OCI-LY1 (cell line): ENCODE measurements around the gene LRRK2.

Source experiments
- H2AFZ ChIP-seq: fragments of 200-600 bp; sonication (generic), shearing (Covaris generic); 2 replicates; pipeline ENCODE4 v1.6.0; 2014; ENCODE audit warnings: antibody characterized with exemption, mild to moderate bottlenecking, low read length
- H3F3A ChIP-seq: fragments of 200-600 bp; sonication (generic), shearing (Covaris generic); 2 replicates; pipeline ENCODE4 v1.6.0; 2014; ENCODE audit warnings: mild to moderate bottlenecking, antibody characterized with exemption, low read length, moderate library complexity; ENCODE audit not compliant: insufficient read depth
- H3K27ac ChIP-seq: fragments of 200-600 bp; sonication (generic); 2 replicates; pipeline ENCODE4 v1.5.1; 2014; ENCODE audit warnings: low read length, mixed run types, mild to moderate bottlenecking, low read depth; ENCODE audit not compliant: poor library complexity, severe bottlenecking
- H3K27me3 ChIP-seq: fragments of 200-600 bp; sonication (generic); 2 replicates; pipeline ENCODE4 v1.6.0; 2014; ENCODE audit warnings: antibody characterized with exemption, mild to moderate bottlenecking, low read length, moderate library complexity; ENCODE audit not compliant: insufficient read depth
- H3K36me3 ChIP-seq: fragments of 200-600 bp; sonication (generic); 2 replicates; pipeline ENCODE4 v1.6.1; 2014; ENCODE audit warnings: mild to moderate bottlenecking, antibody characterized with exemption, low read length, moderate library complexity, mixed read lengths; ENCODE audit not compliant: insufficient read depth
- H3K4me1 ChIP-seq: fragments of 200-600 bp; sonication (generic); 2 replicates; pipeline ENCODE4 v1.5.1; 2014; ENCODE audit warnings: mild to moderate bottlenecking, low read length, moderate library complexity; ENCODE audit not compliant: insufficient read depth, severe bottlenecking
- H3K4me2 ChIP-seq: fragments of 200-600 bp; sonication (generic), shearing (Covaris generic); 2 replicates; pipeline ENCODE4 v1.6.1; 2014; ENCODE audit warnings: low read length
- H3K4me3 ChIP-seq: fragments of 200-600 bp; sonication (generic); 2 replicates; pipeline ENCODE4 v1.5.1; 2014; ENCODE audit warnings: low read length, low read depth, mild to moderate bottlenecking, mixed read lengths; ENCODE audit not compliant: poor library complexity, severe bottlenecking
- H3K79me2 ChIP-seq: fragments of 200-600 bp; shearing (Covaris generic); 2 replicates; pipeline ENCODE4 v1.6.1; 2016; ENCODE audit warnings: mixed run types, low read length, mixed read lengths; ENCODE audit not compliant: insufficient read depth
- H3K9ac ChIP-seq: fragments of 200-600 bp; sonication (generic), shearing (Covaris generic); 2 replicates; pipeline ENCODE4 v1.6.1; 2014; ENCODE audit warnings: mild to moderate bottlenecking, low read length, mixed read lengths
- H3K9me2 ChIP-seq: fragments of 200-600 bp; sonication (generic), shearing (Covaris generic); 2 replicates; pipeline ENCODE4 v1.6.1; 2014; ENCODE audit warnings: low read depth, mild to moderate bottlenecking, low read length, mixed read lengths
- H3K9me3 ChIP-seq: fragments of 200-600 bp; shearing (Covaris generic); 2 replicates; pipeline ENCODE4 v1.6.1; 2014; ENCODE audit warnings: low read length, mixed read lengths
- H4K20me1 ChIP-seq: fragments of 200-600 bp; sonication (generic), shearing (Covaris generic); 2 replicates; pipeline ENCODE4 v1.6.0; 2016; ENCODE audit warnings: mild to moderate bottlenecking, low read length; ENCODE audit not compliant: insufficient read depth
- EZH2 ChIP-seq: fragments of 200-600 bp; sonication (generic), shearing (Covaris generic); IDR thresholded peaks from 2 replicates; pipeline ENCODE4 v1.8.0; 2017; ENCODE audit warnings: borderline replicate concordance, mixed run types, mild to moderate bottlenecking, antibody characterized with exemption, low read length, moderate library complexity, mixed read lengths
- TF ChIP-seq, protein P1 (sequence below): fragments of 200-600 bp; sonication (generic), shearing (Covaris generic); IDR thresholded peaks from 2 replicates; pipeline ENCODE4 v1.5.1; 2017; ENCODE audit warnings: mild to moderate bottlenecking, antibody characterized with exemption, low read length, moderate library complexity, mixed read lengths

LRRK2 gene

GRCh38 chr12:40281791-40282364, 57.1 kb downstream of the LRRK2 start:
- Histone ChIP-seq H3K4me2 (no peak overlapping the region), H3K36me3 (no peaks in the 10 kb centered on the region), H3K27me3 (no peaks in the 10 kb centered on the region), H3K9ac (no peak overlapping the region), H3K27ac (no peak overlapping the region), H3F3A (no peaks in the 10 kb centered on the region), H3K9me3 (no peaks in the 10 kb centered on the region), H3K4me1 (no peaks in the 10 kb centered on the region), H2AFZ (no peak overlapping the region), H3K9me2 (no peaks in the 10 kb centered on the region), H4K20me1 (no peaks in the 10 kb centered on the region), H3K4me3 (no peak overlapping the region), H3K79me2 (no peaks in the 10 kb centered on the region)
- TF ChIP-seq, protein P1, sequence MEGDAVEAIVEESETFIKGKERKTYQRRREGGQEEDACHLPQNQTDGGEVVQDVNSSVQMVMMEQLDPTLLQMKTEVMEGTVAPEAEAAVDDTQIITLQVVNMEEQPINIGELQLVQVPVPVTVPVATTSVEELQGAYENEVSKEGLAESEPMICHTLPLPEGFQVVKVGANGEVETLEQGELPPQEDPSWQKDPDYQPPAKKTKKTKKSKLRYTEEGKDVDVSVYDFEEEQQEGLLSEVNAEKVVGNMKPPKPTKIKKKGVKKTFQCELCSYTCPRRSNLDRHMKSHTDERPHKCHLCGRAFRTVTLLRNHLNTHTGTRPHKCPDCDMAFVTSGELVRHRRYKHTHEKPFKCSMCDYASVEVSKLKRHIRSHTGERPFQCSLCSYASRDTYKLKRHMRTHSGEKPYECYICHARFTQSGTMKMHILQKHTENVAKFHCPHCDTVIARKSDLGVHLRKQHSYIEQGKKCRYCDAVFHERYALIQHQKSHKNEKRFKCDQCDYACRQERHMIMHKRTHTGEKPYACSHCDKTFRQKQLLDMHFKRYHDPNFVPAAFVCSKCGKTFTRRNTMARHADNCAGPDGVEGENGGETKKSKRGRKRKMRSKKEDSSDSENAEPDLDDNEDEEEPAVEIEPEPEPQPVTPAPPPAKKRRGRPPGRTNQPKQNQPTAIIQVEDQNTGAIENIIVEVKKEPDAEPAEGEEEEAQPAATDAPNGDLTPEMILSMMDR: no peak
- no peak for TF ChIP-seq EZH2

- H3K4me1 ChIP-seq: no peaks in the 10 kb centered on the region
- H3K4me3 ChIP-seq: no peak overlapping the region
- H3K9me2 ChIP-seq: no peaks in the 10 kb centered on the region
- no peak overlapping the region for H2AFZ ChIP-seq
- H3K27ac ChIP-seq: no peak overlapping the region
- H3K27me3 ChIP-seq: no peaks in the 10 kb centered on the region
- no peaks in the 10 kb centered on the region for H4K20me1 ChIP-seq
- TF ChIP-seq, protein P1: no peak
- TF ChIP-seq EZH2: no peak
- H3F3A ChIP-seq: no peaks in the 10 kb centered on the region
- no peak overlapping the region for H3K9ac ChIP-seq
- no peaks in the 10 kb centered on the region for H3K79me2 ChIP-seq
- H3K9me3 ChIP-seq: no peaks in the 10 kb centered on the region
- no peaks in the 10 kb centered on the region; the same call in 1 of the 2 replicates for H3K36me3 ChIP-seq
- H3K4me2 ChIP-seq: no peak overlapping the region
Measured at GRCh38 chr12:40286583-40286982, 61.8 kb downstream of the LRRK2 start.

DNA sequence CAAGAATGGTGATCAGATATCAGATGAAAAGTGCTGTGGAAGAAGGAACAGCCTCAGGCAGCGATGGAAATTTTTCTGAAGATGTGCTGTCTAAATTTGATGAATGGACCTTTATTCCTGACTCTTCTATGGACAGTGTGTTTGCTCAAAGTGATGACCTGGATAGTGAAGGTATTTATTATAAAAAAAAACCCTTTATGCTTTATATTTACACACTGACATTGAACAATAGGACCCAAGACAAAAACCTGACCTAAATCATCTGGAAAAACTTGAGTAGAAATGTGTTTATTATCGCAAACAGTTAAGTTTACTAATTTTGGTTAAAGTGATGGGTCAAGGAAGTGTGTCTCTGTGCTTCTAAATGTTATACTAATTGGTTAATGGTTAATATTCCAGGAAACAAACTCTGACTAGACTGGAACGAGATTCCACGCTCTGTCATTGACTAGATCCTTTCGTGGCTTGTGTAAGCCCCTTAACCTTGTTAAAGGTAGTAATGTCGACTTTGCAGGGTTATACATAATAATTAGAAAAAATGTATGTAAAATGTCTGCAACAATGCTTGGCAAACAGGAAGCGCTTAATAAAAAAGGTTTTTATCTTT, 62.7 kb downstream of the LRRK2 start:
- H3K9ac ChIP-seq: no peak overlapping the region
- no peaks in the 10 kb centered on the region; the same call in 1 of the 2 replicates for H3K36me3 ChIP-seq
- no peaks in the 10 kb centered on the region for H4K20me1 ChIP-seq
- H3K79me2 ChIP-seq: no peaks in the 10 kb centered on the region
- no peak overlapping the region for H3K4me3 ChIP-seq
- H3K27ac ChIP-seq: no peak overlapping the region
- no peaks in the 10 kb centered on the region for H3F3A ChIP-seq
- no peaks in the 10 kb centered on the region for H3K27me3 ChIP-seq
- H3K4me1 ChIP-seq: no peaks in the 10 kb centered on the region
- H3K9me2 ChIP-seq: no peaks in the 10 kb centered on the region
- H2AFZ ChIP-seq: no peak overlapping the region
- H3K9me3 ChIP-seq: no peaks in the 10 kb centered on the region
- no peak overlapping the region for H3K4me2 ChIP-seq
- TF ChIP-seq EZH2: no peak
- TF ChIP-seq, protein P1: no peak
